HL-60/S4 (cell line): ENCODE results near the gene PTPRT.

Source experiments
- in situ Hi-C: fragments of 300-500 bp; cut with MboI; formaldehyde crosslinking; loops from 2 replicates; pipeline ENCODE4 v1.14.3; 2022; ENCODE audit warnings: low sequenced_read_pairs

PTPRT gene

DNA sequence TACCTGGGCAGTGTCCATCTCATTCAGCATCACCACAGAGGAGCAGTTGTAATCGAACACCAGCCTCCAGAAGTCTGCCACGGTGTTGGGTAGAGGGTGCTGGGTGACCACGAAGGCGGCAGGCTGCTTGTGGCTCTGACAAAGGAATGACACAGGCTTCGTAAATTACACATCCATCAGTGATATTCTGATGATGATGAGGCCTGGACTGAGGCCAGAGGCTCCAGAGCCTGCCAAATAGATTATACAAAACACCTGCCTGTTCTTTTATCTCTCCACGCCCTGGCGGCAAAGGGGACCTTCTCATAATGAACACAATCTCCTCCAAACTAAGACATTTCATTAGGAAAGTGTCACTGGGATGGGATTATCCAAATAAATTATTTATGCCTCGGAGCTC lies 1091.3 kb downstream of the PTPRT start:
- in situ Hi-C loops: no loop called here

DNA sequence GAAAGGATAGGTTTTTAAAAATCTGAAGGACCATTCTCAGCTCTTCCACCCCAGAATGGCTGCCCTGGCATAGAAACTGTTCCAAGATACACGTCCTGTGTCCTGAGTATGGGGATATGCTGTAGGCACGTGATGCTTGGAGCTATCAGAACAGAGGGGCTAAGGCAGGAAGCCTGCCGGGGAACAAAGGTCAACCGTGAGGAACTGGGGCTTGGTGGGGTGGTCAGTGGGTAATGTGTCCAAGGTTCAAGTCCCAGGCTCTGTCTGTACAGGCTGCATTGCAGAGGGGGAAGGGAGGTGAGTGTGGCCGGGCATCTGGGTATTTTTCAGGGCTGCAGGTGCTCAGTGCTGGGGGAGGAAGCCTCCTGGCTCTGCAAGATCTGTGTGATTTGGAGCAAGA lies 1092.0 kb downstream of the PTPRT start:
- in situ Hi-C loops: no loop called here

GRCh38 chr20:42095221-42095620 lies 1094.5 kb downstream of the PTPRT start:
- in situ Hi-C loops: no loop called here

GRCh38 chr20:42093542-42094440 lies 1095.9 kb downstream of the PTPRT start:
- in situ Hi-C loops: no loop called here

DNA sequence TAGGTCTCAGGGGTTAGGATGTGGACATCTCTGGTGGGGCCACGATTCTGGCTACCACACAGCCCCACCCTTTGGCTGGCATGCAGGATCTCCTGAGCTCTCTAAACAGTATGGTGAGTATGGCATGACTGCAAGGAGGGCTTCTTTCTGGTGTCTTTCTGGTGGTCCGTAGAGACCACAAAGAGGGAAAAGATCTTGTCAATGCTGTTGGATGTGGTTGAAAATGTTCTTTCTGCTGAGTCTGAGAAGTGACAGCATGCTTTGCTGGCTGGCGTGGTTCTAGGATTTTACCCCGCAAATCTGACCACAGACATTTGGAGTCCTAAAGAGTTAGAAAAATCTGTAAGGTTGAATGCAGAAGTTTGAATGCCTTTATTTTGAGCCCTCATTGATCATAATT lies 1096.7 kb downstream of the PTPRT start:
- in situ Hi-C loops: no loop called here

GRCh38 chr20:42085366-42085765 lies 1104.3 kb downstream of the PTPRT start:
- in situ Hi-C loops: no loop called here

DNA sequence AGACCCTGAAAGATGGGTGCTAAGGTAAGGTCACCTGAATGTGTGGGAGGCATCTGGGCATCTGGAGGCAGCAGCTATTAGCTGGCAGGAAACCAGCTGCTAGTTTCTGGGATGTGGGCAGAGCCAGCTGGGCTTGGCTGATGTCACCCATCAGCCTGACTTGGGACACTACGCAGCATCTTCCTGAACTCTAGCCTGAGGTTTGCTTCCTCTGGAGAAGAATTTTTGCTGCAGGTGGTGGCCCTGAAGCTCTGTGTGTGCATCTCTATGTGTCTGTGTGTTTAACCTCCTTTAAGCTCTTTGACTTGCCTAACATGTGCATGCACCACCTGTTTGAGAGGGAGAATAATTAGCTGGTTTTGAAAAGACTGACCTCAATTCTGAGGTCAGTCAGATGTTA lies 1106.4 kb downstream of the PTPRT start:
- in situ Hi-C loops: no loop called here

GRCh38 chr20:42082611-42083010 lies 1107.1 kb downstream of the PTPRT start:
- in situ Hi-C loops: no loop called here

DNA sequence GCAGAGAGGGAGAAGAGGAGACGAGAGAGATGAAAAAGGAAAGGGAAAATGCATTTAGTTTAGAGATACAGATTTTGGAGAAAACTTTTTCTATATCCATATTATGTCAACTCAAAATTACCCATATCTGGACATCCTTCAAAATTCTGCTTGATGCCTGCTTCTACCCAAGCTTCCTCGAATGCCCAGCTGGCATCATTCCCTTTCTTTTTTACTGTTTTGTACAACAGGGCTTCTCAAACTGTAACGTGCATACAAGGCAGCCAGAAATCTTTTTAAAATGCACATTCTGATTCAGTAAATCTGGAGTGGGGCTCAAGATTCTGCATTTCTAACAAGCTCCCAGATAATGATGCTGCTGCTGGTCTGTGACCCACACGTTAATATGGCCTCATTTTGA lies 1108.8 kb downstream of the PTPRT start:
- in situ Hi-C loops: no loop called here

GRCh38 chr20:42074944-42075343 lies 1114.8 kb downstream of the PTPRT start:
- in situ Hi-C loops: no loop called here

- in situ Hi-C loops: no loop called here
Measured at GRCh38 chr20:42067596-42067995, 1122.1 kb downstream of the PTPRT start.

- in situ Hi-C loops: no loop called here
Measured at GRCh38 chr20:42067174-42067573, 1122.5 kb downstream of the PTPRT start.

GRCh38 chr20:42063141-42063540 lies 1126.6 kb downstream of the PTPRT start:
- in situ Hi-C loops: no loop called here

DNA sequence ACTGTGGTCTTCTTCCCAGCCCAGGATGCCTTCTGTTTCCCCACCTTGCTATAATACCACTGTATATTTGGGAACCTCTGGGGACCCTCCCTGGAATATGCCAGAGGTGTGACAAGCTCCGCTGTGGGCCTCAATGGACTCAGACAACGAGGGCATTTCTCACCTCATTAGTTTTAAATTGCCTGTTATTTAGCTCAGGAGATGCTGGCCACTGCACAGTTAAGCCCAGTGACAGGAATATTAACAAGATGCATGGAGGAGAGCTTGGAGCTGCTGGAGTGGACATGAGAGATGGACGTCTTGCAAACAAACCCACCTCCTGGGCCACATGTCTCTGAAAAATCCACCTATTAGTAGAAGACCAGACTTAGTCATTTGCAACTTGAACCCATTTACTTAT lies 1136.4 kb downstream of the PTPRT start:
- in situ Hi-C loops: no loop called here

DNA sequence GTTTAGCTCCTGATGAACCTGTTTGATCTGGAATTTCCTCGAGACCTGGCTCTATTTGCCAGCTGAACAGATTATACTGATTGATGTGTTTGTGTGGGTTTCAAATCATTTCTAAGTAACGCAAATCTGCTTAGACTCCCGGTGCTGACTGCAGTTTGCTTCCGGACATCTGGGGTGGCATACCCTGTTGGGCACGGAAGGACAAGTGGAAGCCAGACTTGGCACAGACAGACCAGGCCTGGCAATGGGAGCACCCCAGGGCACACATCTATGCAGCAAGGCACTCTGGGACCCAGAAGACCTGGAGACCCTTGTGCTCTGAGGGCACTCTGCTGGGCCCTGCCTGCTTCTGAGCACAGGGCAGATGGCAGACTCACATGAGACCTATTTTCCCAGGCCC lies 1137.8 kb downstream of the PTPRT start:
- in situ Hi-C loops: no loop called here

GRCh38 chr20:42046371-42047085 lies 1143.2 kb downstream of the PTPRT start:
- in situ Hi-C loops: no loop called here

DNA sequence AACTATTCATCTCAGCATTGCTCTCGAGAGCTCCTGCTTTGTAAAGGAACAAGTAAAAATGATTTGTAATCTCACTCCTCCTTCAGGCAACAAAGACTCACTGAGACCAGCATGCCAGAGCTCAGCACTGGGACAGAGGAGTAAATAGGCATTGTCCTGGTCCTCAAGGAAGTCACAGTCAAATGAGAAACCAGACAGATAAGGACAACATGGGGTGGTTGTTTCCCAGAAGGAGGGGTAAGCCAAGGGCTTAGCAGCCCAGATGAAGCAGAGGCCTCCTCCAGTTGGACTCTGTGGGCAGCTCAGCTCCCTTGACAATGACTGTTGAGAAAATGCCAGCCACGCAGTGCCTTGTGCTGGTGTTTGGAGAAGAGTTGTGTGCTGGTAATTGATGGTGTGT lies 1145.8 kb downstream of the PTPRT start:
- in situ Hi-C loops: no loop called here

DNA sequence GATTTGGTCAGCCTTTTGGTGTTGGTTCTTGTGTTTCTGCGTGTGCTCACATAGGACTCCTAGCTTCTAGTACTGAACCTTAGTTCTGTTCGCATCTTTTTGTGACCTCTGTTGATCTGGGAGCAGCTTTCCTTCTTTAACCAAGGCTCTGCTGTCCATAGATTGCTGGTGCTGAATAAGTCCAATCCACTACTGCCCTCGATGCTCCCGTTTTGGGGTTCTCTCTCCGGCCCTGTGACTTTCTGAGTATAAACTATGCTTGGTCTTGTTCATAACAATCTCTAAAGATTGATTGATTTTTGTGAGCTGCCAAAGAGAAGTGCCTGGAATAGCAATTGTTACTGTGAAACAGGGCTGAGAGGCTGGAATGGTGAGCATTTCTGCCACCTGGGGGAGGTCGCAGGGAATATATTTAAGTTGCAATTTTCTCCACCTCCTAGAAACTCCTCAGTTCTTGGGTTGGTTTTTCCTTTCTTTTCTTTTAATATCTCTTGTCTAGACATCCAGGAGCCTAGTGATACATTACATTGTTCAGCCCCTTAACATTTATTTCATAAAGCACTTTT lies 1148.6 kb downstream of the PTPRT start:
- in situ Hi-C loops: no loop called here

DNA sequence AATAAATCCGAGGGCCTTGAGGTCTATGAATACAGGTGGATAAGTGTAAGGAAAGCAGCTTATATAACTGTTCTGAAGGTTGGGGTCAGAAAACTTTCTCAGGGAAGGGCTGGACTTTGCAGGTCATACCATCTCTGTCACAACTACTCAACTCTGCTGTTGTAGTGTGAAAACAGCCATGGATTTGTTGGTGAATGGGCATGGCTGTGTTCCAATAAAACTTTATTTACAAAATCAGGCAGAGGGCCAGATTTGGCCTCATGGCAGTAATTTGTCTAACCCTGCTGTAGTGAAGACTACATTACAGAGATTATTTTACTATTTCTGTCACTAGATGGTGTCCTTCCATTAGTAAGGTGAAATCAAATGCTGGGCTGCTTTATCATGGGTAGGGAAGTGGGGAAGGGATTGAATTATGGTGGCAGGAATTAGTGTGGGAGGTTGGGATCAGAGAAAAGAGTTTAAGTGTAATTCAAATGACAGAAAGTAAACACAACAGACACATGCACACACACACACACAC lies 1161.9 kb downstream of the PTPRT start:
- in situ Hi-C loops: no loop called here

GRCh38 chr20:42026599-42026998 lies 1163.1 kb downstream of the PTPRT start:
- in situ Hi-C loops: no loop called here

DNA sequence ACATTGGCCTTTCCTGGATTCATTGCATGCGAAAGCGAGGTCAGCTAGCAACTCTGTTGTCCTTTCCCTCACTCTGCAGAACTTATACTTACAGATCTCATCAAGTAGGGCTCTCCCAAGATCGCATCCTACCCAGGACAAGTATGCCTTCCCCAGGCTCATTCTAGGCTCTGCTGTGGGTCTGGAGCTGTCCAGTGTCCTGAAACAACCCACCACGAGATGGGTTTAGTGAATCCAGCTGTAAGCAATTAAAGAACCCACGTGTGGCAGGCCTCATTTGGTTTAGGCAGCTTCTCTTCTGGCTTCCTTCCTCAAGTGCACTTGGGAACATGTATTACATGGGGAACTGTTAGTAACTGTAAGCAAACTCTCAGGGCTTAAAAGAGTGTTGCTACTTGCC lies 1165.1 kb downstream of the PTPRT start:
- in situ Hi-C loops: no loop called here
